Stimulated activated naive CD4-positive, alpha-beta T cell (primary cell): ENCODE measurements around the gene SBF2.

Experiments
- DNase-seq, 6 experiments: peaks; one replicate each; lab custom pipeline; 2025; lab: John Stamatoyannopoulos, UW

Gene SBF2

GRCh38 chr11:10293423-10294289, at the start of gene SBF2:
SBF2 (minus strand) TSS chr11:10294219; CDS start chr11:10294069, 150 bp downstream.
- peak; percentile 58 to 84 (median 73) for DNase-seq

GRCh38 chr11:10338287-10338686, 44.3 kb upstream of the SBF2 start:
- DNase-seq, result no peak

- no peak for DNase-seq
Measured at GRCh38 chr11:10333490-10333889, 39.5 kb upstream of the SBF2 start.

GRCh38 chr11:10331548-10332289, 37.7 kb upstream of the SBF2 start:
- no peak for DNase-seq

- no peak for DNase-seq
Measured at GRCh38 chr11:10329935-10330334, 35.9 kb upstream of the SBF2 start.

- no peak for DNase-seq
Measured at GRCh38 chr11:10329356-10329755, 35.3 kb upstream of the SBF2 start.

GRCh38 chr11:10328314-10329098, 34.5 kb upstream of the SBF2 start:
- no peak for DNase-seq

- DNase-seq, result no peak
Measured at GRCh38 chr11:10327254-10327653, 33.2 kb upstream of the SBF2 start.

GRCh38 chr11:10326012-10326964, 32.3 kb upstream of the SBF2 start:
- no peak for DNase-seq

- no peak for DNase-seq
Measured at GRCh38 chr11:10325277-10326011, 31.4 kb upstream of the SBF2 start.

GRCh38 chr11:10324474-10324873, 30.5 kb upstream of the SBF2 start:
- no peak for DNase-seq

GRCh38 chr11:10323793-10324170, 29.8 kb upstream of the SBF2 start:
- no peak for DNase-seq

- DNase-seq, result peak in 5 of 6 experiments; percentile 13 to 61 (median 18)
Measured at GRCh38 chr11:10322830-10323792, 29.1 kb upstream of the SBF2 start.

GRCh38 chr11:10322401-10322800, 28.4 kb upstream of the SBF2 start:
- DNase-seq, result no peak

- DNase-seq, result no peak
Measured at GRCh38 chr11:10320736-10321465, 26.9 kb upstream of the SBF2 start.

- no peak for DNase-seq
Measured at GRCh38 chr11:10319702-10320558, 25.9 kb upstream of the SBF2 start.

GRCh38 chr11:10318527-10318802, 24.4 kb upstream of the SBF2 start:
- DNase-seq, result no peak
